GM18870 (cell line): Measurements from ENCODE around the gene C9orf152.
A peak's percentile ranks its signal among the peaks of the same experiment; 100 is the strongest.

Experiments used
- ATAC-seq: cut with Tn5 transposase; IDR thresholded peaks from one replicate; pipeline ENCODE4 v1.9.1; 2021; ENCODE audit warnings: moderate library complexity; ENCODE audit not compliant: unreplicated experiment

C9orf152 gene

GRCh38 chr9:110183208-110184145 is 24.5 kb downstream of the C9orf152 start:
- peak; percentile 59 for ATAC-seq

DNA sequence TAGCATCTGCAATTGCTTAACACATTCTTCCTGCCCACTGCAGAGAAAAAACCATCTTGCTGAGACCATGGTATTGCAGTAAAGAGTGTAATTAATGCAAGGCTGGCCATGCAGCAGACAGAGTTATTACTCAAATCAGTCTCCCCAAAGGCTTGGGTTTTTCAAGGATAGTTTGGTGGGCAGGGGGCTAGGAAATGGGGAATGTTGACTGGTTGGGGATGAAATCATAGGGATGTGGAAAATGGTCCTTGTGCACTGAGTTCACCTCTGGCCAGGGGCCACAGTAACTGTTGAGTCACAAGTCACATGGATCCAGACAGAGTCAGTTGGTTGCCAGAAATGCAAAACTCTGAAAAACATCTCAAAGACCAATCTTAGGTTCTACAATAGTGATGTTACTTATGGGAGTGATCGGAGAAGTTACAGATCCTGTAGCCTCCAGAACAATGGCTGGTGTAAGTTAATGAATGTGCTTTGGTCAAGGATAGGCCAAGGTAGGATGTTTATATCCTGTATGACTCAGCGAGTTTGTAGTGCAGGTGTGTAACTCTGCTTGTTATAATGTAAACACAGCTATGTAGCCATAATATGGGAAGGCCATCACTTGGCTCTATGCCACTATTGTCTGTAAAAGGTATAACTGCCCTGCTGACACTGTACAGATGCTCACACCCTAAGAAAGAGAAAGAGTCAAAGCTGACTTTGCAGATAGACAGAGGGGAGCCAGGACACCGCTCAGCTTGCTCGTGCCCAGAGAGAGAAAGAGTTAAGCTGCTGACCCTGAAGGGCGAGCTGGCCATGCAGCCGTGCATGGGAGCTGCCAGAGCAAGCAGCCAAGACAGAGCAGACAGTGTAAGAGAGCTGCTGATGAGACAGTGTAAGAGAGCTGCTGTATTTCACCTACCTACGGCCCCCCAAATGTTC is 27.2 kb downstream of the C9orf152 start:
- no peak for ATAC-seq

GRCh38 chr9:110179734-110180133 is 28.2 kb downstream of the C9orf152 start:
- no peak for ATAC-seq

DNA sequence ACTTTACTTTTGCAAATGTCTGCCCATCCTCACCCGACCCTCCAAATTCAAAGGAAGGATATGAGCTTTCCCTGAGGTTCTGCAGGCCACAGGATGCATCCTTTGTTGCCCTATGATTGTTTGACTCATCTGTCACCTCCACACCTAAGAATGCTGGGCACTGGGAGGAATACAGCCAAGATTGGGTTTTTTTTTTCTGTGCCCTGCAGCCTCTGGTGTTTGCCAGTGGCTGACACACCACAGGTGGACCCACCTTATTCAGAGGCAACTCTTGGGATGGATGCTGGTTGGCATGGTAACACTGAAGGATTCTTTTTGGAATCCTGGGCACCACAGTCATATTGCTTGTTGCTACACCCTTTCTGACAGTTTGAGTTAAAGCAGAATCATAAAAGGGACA is 29.7 kb downstream of the C9orf152 start:
- no peak for ATAC-seq

- ATAC-seq = no peak
These were observed 32.5 kb downstream of the C9orf152 start for GRCh38 chr9:110175275-110175968.

GRCh38 chr9:110173322-110173642 is 34.7 kb downstream of the C9orf152 start:
- ATAC-seq = no peak

DNA sequence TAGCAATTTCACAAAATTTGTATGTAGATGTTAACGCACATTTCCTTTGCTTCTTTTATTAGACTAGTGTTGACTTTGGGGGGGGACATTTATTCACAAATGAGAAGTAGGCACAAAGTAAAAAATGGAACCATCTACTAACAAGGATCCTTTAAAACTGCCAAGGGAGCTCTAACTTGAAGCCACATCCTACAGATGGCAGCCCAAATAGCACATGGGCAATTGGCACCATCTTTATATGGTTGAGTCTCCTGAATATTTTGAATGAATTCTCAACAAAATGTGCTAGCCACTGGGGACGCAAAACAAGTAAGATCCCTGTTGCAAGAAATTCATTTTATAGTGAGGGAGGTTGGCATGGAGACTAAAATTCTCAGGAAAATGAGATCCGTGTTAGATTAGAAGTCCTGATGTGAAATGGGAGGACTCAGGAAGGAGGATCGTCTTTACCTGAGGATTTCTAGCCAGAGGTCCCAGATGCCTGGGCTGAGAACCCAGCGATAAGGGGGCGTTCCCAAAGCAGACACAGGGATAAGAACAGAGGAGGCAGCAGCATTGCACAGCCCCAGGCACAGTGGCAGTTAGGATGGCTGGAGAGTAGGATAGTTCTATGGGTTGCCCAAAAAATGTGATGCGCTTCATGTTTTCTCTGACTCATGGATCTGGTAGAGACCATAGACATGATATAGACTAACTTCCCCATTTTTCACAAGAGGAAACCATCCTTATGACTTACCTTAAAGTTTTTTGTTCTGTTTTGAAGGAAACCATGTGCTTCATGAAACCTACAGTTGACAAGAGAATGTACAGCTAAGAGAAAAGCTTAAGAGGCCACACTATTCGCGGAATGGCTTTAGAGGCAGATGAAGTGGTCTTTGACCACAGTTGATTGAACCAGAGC is 37.4 kb downstream of the C9orf152 start:
- ATAC-seq = no peak

DNA sequence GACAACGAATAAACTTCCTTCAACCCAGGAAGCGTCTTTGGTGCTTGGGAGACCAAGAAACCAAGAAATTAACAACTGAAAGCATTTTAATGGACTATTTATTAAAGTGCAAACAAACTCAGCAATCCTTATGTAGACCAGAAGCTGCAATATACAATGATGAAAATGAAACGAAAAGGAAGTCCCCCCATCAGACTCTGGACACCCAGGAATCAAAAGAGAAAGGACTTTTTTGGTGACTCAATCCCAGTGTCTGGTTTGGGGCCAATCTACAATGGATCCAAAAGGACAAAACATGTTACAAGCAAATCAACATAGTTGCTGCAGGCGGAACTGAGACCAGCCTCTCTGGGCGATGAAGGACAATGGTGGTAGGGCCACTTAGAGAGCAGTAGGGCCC is 39.5 kb downstream of the C9orf152 start:
- ATAC-seq = no peak

DNA sequence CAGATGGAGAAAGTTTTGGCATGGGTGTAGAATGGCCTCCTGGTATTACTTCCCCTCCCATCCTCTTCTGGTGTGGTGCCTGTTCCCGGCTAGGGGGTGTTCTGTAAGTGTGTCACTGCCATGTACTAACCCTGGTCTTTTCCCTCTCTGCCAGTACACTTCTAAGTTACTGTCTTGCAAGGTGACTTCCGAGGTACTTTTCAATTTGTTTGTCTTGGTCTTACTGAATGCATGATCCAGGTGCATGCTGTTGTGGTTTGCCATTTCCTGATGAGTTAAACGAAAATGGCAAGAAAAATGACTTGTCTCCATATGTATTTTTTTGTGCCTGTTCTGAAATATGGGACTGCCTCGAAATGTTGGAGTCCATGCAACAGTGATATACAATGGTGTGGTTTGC is 46.0 kb downstream of the C9orf152 start:
- no peak for ATAC-seq

- ATAC-seq = no peak
These were observed 47.3 kb downstream of the C9orf152 start for GRCh38 chr9:110160685-110161084.

GRCh38 chr9:110160123-110160522 is 47.8 kb downstream of the C9orf152 start:
- ATAC-seq = no peak

DNA sequence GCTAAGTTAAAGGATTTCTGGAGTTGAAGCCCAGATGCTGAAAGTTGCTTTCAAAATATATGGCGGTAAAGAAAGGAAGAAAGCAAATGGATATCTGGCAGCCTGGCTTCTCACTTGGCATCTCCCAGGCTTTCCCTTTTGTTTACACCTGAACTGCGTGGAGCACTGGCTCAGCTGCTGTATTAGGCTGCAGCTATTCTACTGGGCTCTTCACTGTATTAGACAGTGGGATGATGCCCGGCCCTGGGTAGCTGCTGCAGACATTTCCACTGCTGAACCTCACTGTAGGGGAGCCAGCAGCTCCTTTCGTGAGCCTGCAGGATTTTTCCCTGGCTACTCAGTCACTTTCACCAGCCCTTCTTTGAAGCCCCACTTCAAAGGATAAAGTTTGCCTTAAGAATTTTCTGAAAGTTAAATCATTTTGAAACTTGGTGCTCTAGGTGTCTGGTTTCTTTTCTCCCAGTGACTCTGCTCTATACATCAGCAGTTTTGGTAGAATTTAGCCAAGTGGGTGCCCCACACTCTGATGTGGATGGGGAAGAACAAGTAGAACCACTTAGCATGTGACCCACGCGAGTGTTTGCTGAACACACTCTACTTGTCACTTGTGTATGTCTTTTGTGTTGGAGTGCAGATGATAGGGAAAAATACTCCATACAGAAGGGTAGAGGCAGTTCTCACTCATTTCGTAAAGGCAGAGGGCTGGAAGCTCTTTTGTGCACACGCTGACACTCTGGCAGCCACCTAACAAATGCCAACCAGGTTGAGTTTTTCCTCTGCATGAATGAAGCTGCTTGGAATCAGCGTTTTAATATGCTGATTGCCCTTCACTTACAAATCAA is 49.9 kb downstream of the C9orf152 start:
- ATAC-seq = no peak

DNA sequence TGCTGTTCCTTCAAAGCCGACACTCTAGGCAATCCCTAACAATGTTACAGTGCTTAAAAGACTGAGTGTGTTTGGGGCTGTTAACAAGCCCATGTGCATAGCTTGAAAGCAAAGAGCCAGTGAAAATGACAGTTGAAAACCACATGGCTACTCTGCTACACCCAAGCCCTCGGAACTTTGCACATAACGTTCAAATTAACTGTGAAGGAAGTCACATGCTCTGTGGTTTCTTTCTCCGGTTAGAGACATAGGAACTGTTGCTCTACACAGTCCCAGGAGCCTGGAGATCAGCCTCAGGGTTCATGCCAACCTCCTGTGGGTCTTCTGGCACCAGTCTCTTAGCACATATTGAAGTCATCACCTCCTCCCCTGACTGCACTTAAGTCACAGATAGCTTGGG is 51.1 kb downstream of the C9orf152 start:
- ATAC-seq = peak; percentile 82

GRCh38 chr9:110156416-110156815 is 51.5 kb downstream of the C9orf152 start:
- ATAC-seq = no peak

GRCh38 chr9:110155751-110156150 is 52.2 kb downstream of the C9orf152 start:
- ATAC-seq = no peak

DNA sequence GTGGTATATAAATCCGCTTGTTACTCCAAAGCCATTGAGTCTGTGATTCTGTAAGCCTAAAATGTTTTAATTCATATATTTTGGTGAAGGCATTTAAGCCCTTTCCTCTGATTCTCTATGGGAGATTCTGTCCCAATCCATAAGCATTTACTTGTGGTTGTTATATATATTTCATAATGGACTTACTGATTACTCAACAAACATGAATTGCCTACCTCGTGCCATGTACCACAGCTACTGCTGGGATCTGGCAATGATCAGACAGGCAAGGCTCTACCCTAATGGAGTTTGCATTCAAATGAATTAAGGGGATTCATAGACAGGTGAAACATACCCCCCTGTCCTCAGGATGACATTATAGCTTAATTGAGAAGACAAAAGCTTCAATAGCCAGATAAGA is 54.5 kb downstream of the C9orf152 start:
- no peak for ATAC-seq

DNA sequence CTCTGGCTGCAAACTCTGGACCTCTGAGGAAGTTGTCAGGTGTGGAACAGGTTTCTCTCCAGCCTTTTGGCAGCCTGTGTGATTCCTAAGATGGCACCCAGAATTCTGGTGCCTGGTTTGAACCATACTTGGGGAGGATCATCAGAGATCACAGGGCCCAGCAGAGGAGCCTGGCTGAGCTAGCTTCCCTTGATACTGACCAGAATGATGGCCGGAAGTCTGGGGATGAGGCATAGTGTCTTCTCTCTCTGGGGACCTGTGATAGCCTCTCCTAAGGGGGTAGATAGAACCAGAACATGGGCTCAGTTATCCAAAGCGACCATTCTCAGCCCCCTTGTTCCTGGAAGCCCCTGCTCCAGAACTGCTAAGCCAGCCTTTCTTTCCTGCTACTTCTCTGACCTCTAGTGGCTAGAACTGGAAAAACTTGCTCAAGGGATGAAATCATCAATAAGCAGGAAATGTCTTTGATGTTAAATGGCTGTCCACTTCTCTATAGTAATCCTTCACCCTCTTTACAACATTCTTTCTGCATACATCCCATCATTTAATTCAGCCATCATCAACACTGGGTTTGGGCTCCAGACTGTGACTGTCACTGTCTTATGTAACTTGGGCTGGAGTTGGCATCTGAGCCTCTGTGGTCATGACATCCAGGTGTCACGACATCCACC is 55.1 kb downstream of the C9orf152 start:
- no peak for ATAC-seq
